ENCODE data around the gene MAGED1.

DNA sequence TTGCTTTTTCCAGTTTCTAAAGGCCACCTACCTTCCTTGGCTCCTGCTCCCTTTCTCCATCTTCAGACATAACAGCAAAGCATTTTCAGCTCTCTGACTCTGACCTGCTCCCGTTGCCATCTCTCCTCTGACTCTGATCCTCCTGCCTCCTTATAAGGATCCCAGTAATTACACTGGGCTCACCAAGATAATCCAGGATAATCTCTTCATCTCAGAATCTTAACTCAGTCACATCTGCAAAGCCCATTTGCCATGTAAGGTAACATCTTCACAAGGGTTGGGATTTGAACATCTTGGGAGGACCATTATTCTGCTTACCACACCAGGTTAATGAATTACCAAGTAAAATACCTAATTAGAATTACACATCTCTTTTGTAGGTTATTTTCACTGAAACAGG is 41.3 kb upstream of the MAGED1 start:
- no peak for TF ChIP-seq CTCF (IDR thresholded peaks at IDR 0.05; ENCODE audit: low read depth, low read length)
- no peak for TF ChIP-seq MYC (IDR thresholded peaks at IDR 0.05; ENCODE audit: low read depth, low read length)
- no peak for TF ChIP-seq POLR2A (IDR thresholded peaks at IDR 0.05; ENCODE audit: extremely low read depth, insufficient read length)
- no peak for TF ChIP-seq MAX (IDR thresholded peaks at IDR 0.05; ENCODE audit: low read depth, low read length)

Data from NB4 (cell line).